Brain pericyte (primary cell): Measurements from ENCODE around the gene TSEN2.
"Not testable (repeated sequence)": the region's sequence is repeated elsewhere in the genome, so short reads cannot be mapped to it uniquely, and the experiment has no call there.

Experiments used
- DNase-seq: peaks from one replicate; pipeline ENCODE4 v3.0.0-alpha.2; 2012; ENCODE audit warnings: low read depth, low spot score

Gene TSEN2

DNA sequence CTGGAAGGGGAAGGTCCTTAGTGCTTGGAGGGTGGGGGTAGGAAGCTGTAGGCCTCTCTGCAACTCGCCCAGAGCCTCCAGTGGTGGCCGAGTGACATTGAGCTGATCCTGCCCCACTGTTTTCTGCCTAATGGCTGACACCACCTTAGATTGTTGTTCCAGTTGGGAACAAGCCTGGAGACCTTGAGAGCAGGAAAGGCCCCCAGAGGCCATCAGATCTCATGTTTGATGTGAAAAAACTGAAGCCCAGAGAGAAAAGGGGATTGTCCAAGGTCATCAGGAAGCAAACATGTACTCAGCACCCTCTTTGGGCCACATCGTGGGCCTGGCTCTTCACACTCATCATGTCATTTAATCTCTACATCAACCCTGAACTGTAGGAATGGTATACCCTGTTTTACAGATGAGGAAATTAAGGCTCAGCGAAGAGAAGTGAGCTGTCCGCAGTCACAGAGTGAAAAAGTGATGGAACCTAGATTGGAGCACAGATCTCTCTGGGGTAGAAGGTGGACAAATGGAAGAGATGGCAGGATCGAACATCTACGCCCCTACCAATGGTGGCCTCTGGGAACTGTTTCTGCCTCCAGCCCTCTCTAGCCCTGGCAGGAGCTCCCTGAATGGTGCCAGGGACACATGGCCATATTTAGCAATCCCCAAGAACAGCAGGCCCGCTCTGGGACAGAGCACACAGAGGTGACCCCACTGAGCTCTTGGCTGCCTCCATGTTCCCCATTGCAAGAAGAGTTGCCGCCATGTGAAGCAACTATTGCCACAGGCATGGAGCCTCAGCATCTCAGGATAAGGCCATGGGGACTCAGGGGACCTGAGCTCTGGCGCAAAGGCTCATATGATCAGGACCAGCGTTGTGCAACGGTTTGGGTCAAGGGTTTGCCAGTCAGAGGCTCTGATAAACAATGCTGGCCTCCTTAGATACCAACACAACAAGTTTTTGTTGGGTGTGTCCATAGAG is 31.6 kb upstream of the TSEN2 start:
- DNase-seq: no peak

DNA sequence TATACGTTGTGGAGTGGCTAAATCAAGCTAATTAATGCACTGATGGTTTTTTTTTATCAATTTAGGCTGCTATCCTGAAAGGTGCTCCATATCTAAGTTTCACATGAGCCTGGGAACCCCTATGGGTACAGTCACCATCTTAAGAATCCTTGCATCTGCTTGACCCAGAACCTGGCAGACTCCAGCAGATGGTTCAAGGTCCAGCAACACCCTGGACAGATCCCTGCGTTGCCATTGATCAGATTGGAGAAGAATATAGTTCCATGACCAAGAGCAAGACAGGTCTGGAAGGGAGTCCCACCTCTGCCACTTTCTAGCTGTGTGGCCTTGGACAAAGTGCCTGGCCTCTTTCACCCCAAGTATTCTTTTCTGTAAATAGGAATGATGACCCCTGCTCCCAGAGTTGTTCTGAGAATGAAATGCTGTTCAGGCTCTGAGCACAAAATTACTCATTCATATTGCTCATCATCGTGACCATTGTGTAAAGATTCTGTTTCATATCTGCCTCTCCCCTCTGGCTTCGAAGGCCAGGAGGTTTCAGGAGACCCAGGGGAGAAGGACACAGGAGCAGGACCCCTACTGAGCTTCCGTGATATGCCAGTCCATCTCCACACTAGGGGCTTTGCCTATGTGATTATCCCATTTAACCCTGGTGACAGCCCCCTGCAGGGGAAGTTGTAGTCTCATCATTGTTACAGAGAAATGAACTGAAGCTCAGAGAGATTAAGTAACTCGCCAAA is 30.0 kb upstream of the TSEN2 start:
- no peak for DNase-seq

DNA sequence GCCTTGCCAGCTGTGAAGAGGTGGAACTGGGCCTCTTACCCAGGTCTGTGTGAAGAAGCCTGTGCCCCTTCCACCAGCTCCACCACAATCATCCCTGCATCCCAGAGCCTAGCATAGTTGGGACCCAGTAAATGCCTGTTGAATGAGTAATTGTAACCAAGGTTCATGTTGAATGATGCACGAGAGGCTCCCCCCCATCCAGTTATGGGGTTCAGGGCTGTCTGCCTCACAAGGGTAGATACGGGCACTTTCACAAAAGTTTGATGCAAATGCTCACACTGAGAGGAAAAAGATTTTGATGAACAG is 29.5 kb upstream of the TSEN2 start:
- no peak for DNase-seq

DNA sequence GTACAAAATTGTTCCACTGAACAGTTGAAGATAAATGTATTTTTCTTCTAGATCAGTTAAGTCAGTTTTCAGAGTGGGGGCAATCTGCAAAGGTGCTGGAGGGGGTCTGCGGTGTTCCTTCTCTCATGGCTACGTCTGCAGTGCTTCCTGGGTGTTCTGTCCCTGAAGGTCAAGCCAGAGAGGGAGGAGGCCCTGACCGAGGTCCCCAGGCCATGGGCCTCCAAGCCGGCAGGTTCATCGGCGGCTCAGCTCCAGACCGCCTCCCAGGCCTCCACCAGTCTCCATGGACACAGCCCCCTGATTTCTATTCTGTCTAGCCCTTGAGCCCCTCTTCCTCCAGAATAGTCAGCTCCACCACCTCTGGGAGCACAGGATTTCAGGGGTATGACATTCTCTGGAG is 28.5 kb upstream of the TSEN2 start:
- DNase-seq: no peak

DNA sequence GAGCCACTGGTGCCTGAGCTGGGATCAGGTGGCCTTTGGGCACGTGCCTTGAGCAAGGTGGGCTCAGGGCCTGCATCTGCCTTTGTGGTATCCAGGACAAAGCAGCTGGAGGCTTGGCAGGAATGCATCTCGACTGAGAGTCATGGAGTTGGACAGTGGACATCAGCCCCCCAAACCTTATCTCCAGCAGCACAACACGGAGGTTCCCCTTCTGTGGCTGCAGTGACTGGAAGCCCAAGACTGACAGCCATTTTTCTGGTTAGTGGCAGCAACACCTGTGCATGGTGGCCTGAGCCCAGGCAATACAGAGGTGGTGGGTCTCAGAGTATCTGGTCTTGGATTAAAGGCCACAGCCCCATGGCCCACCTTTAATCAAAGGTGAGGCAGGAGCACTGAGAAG is 27.8 kb upstream of the TSEN2 start:
- no peak for DNase-seq

DNA sequence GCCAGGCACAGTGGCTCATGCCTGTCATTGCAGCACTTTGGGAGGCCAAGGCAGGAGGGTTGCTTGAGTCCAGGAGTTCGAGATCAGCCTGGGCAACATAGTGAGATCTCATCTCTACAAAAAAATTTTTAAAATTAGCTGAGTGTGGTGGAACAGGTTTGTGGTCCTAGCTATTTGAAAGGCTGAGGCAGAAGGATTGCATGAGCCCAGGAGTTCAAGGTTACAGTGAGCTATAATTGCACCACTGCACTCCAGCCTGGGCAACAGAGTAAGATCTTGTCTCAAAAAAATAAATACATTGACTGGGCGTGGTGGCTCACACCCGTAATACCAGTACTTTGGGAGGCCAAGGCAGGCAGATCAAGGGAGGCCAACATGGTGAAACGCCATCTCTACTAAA is 26.9 kb upstream of the TSEN2 start:
- not testable (repeated sequence) for DNase-seq

DNA sequence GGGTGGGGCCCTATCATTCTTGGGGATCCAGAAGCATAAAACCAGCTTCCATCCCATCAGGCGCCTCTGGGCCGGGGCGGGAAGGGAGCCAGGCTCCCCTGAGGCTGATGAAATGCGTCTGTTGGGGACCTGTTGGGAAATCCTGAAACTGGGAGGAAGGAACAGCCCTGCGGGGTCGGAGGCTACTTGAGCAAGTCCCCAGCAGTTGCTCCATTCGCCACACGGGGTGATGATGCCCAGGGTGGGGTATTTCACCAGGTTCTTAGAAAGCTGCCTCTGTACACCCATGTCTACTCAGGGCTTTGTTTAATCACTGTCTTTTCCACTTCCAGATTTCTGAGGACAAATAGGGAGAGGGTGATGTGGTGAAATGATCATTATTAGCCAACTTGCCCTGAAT is 25.4 kb upstream of the TSEN2 start:
- no peak for DNase-seq

DNA sequence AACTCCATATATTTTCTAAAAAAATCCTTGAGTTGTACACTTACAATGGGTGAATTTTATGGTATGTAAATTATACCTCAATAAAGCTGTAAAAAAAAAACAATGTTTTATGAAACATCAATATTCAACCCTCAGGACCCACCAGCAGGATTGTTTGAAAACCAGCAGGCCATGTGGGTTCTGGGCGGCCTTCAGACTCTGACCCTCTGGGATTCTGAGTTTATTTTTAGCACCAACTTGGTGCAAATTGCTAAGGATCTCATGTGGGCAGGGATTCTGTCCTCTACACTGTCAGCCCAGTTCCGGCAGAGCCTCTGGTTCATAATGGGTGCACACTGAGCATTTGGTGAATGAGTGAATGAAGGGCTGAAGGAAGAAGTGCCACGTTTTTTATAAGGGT is 24.2 kb upstream of the TSEN2 start:
- DNase-seq: no peak

DNA sequence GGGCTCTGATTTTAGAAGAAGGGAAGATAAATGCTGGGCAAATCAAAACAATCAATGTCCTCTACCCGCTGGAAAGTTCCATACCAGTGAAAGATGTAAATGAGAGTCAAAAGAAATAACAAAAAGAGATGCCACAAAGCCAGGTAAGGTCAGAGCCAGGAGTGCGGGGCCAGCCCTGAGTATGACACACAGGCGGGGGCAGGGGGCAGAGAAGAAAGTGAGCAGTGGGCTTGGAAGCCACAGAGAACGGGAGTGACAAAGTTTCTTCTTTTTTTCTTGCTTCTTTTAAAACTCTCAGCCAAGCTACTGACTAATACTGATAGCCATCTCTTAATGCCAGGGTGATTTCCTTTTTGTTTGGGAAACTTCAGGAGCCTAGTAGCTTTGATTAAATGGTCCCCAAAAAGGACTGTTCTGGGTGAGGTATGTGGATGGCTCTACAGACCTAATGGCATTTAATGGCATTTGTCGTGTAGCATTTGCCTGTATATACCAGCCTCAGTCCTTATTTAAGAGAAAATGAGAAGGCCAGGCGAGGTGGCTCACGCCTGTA is 23.1 kb upstream of the TSEN2 start:
- DNase-seq: no peak

DNA sequence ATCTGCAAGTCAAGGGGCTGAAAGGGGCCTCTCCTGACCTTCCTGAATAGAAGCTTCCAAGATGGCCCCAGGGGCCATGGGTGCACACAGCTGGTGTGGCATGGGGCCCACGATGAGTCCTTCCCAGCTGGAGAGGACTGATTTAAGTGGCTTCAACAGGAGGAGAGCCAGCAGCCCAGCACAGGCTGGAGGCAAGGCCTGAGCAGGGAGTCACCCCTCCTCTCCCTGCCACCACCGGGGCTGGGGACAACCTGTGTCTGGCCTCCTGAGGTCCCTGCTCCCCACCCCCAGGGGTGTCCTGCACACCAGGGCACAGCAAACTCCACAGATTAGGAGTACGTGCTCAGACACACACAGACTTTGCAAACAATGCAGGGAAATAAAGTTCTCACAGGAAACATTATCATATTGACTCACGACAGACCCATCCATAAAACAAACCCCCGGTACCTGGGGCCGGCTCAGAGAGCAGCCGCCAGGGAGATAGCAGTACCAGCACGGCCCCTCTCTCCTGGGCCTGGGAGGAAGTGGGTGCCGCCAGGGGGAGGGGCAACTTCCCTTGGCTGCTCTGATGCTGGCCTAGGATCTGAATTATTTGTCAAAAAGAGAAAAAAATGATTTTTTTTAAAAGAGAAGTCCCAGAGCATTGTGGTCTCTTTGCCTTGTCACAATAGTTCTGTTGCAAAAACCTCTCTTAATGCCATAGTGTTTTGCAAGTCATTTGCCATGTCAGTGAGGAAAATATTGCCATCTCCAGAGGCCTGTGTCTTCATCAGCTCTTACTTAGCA is 21.9 kb upstream of the TSEN2 start:
- no peak for DNase-seq

DNA sequence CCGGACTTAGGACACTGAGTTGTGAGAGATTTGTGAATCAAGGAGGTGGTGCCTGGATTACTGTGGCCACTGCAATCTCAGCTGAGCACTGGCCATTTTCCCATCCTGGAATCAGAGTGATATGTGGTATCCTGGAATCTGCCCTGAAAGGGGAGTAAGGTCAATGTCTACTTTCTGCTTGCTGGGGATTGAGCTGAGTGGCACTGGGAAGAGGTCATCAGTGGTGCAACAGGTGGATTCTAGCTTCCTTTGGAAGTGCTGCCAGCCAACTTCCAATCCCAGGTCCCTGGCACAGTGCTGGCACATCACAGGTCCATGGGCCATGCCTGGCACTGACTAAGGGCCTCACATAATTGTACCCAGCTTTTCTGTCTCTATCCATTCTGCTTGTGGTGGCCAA is 20.6 kb upstream of the TSEN2 start:
- DNase-seq: no peak

DNA sequence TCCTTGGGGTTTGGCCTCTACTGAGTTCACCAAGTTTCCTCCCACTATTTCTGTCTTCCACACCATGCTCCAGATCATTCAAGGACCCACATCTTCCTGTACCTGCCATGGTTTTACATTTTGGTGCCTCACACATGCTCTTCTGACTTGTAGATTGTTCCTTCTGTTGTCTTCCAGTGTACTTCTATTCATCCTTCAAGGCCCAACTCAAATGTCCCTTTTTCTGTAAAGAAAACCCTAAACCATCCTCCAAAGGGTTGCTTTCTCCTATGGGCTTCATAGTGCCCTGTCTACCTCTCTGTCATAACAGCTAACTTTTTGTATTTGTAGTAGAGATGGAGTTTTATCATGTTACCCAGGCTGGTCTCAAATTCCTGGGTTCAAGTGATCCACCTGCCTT is 20.1 kb upstream of the TSEN2 start:
- DNase-seq: no peak

DNA sequence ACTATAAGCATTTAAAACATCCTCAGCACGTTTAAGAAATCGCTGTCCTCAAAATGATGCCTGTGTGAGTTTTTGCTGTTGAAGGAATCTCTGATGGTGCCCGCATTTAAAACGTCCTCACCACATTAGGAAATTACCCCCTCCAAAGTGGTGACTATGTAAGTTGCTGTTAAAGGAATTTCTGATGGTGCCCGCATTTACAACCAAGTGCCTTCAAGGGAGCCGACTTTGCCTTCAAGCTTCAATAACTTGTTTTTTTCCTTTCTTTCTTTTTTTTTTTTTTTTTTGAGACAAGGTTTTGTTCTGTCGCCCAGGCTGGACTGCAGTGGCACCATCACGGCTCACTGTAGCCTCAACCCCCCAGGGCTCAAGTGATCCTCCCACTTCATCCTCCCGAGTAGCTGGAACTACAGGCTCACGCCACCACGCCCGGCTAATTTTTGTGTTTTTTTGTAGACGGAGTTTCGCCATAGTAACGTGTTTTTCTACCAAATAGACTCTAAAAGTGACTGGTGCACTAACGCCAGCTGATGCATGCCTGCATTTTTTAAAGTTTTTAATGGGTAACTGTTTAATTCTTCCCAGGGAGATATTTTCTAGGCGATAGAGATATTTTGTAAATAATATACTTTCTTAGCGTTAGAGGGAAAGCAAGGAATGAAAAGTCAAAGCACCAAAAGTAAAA is 19.0 kb upstream of the TSEN2 start:
- no peak for DNase-seq

DNA sequence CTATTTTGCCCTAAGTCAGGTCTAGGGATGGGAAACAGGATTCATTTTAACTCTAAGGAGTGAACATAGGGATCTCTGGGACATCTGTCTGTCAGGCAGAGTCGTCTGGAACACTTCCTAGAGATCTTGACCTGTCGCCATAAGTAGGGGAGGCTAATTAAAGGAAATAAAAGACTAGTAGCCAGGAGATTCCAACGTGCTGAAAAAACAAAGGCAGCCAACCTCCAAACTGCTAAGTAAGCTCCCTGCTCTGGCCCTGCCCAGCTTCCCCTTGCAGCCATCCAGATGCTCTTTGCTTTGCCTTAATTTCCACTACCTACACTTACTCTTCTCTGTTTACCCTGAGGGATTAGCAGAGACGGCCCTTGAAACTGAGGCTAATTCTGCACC is 18.4 kb upstream of the TSEN2 start:
- DNase-seq: no peak

DNA sequence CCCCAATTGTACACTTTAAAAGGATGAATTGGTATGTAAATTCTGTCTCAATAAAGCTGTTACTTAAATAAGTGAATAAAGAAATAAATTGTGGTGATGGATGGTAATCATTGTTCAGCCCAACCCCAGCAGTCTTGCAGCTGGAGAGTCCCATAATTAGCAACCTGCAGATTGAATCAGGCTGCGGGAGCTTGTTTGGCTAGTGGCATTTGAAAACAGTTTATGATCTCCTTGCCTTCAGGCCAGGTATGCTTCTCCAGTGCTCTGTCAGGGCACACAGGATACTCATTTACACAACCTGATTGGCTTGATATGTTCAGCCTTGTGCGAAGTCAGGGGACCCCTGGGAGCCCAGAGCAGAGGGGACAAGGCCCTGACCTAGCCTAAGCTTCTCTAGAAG is 16.5 kb upstream of the TSEN2 start:
- DNase-seq: no peak

DNA sequence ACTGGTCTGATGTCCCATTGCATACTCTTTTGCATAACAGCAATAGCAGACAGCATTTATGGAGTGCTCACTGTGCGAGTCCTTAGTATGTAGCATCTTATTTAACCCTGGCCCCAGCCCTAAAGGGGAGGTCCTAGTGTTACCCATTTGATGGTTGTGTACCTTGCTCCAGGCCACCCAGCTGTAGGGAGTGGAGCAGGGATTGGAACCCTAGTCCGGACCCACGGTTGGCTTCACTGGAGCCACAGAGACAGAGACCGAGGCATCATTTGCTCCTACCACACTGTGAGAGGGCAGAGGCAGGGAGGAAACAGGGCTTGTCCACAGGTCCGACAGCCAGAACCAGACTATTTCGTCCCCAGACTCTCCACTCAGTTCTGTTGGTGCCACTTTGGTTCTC is 16.0 kb upstream of the TSEN2 start:
- no peak for DNase-seq

DNA sequence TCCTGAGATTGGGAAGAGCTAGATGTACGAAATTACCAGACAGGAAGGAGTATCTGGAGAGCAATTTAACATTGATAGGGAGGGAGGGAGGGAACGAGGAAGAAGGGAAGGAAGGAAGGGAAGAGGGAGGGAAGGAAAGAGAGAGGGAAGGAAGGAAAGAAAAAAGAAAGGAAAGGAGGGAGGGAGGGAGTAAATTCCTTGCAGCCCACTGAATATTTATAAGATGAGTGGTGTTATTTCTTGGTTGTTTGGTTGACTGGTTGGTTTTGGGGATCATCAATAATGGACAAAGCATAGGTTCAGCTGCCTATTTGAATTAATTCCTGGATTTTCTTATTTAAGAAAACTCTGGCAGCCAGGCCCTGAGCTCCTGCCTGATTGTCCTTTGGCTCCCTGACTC is 15.5 kb upstream of the TSEN2 start:
- no peak for DNase-seq

DNA sequence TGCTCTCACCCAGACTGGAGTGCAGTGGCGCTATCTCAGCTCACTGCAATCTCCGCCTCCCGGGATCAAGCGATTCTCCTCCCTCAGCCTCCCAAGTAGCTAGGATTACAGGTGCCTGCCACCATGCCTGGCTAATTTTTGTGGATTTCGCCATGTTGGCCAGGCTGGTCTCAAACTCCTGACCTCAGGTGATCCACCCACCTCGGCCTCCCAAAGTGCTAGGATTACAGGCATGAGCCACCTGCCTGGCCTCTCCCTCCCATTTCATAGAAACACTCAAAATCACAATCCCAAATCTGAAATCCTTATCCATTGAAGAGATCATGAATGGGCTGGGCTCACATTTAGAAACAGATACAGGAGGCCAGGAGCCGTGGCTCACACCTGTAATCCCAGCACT is 15.1 kb upstream of the TSEN2 start:
- DNase-seq: not testable (repeated sequence)

DNA sequence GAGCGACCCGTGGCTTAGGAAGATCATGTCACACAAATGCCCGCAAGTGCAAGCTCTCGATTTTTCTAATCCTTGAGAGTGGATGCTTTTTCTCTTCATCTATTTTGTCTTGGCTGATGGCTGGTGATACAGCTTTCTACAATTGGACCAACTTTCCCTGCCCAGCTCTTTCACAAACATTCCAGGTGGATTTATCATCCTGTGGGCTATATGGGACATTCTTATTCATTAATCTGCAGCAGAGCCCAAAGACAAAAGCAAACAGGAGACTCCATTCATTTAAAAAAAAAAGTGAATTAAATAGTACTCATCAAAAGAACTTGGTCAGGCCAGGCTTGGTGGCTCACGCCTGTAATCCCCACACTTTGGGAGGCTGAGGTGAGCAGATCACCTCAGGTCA is 14.2 kb upstream of the TSEN2 start:
- no peak for DNase-seq

DNA sequence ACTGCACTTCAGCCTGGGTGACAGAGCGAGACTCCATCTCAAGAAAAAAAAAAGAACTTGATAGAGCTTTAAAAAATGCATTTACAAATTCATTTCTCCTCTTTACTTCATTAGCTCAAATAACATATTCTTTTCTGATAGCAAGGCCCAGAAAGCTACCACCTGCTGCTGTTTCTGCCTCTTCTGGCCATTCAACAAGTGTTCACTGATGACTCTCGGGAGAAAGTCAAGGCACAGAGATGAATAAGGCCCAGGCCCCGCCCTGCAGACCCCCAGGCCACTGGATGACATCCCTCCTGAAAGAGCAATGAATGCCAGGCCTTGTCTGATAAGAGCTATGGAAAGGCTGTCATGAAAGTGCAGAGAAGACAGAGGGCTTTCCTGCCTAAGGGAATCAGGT is 13.6 kb upstream of the TSEN2 start:
- no peak for DNase-seq

DNA sequence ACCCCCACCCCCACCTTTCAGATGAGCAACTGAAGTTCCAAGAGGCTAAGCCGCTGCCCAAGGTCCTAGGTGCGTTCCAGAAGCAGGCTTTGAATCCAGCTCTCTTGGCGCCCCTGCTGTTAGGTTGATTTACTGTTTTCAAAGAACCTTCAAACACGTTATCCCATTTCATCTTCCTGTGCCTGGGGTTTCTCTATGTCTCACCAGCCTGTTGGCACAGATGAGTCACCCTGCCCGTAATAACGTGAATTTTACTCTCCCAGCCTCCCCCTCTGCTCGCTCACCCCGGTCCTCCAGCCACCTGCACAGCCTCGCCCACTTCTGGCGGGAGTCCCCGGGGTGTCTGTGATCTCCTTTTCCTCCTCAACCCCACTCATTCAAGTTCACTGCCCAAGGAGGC is 13.0 kb upstream of the TSEN2 start:
- DNase-seq: no peak
